Activated CD8-positive, alpha-beta memory T cell treated with anti-CD3 and anti-CD28 coated beads for 48 hours (primary cell): ENCODE results near the gene RNASEH2A.

Source experiments
- DNase-seq, 3 experiments: peaks; one replicate each; pipeline ENCODE4 v3.0.0-alpha.2; 2020; ENCODE audit warnings: low read depth in 2 of 3, low spot score in 2 of 3

Gene RNASEH2A

GRCh38 chr19:12858041-12858928, 51.9 kb downstream of the RNASEH2A start:
- no peak for DNase-seq

GRCh38 chr19:12859546-12859945, 53.2 kb downstream of the RNASEH2A start:
- DNase-seq = no peak
